HG03025 (cell line): ENCODE measurements around the gene HLA-DOB.
"Not testable (repeated sequence)": the region's sequence is repeated elsewhere in the genome, so short reads cannot be mapped to it uniquely, and the experiment has no call there.

Experiments used
- ATAC-seq: cut with Tn5 transposase; IDR thresholded peaks from one replicate; pipeline ENCODE4 v1.9.1; 2021; ENCODE audit warnings: mild to moderate bottlenecking, moderate library complexity; ENCODE audit not compliant: unreplicated experiment, low FRiP score

The HLA-DOB gene

GRCh38 chr6:32815996-32816395, 806 bp downstream of the HLA-DOB start:
- ATAC-seq, result no peak

- ATAC-seq, result no peak
Observed at GRCh38 chr6:32815115-32815514, 1.7 kb downstream of the HLA-DOB start.

- no peak for ATAC-seq
Observed at GRCh38 chr6:32814145-32814544, 2.7 kb downstream of the HLA-DOB start.

DNA sequence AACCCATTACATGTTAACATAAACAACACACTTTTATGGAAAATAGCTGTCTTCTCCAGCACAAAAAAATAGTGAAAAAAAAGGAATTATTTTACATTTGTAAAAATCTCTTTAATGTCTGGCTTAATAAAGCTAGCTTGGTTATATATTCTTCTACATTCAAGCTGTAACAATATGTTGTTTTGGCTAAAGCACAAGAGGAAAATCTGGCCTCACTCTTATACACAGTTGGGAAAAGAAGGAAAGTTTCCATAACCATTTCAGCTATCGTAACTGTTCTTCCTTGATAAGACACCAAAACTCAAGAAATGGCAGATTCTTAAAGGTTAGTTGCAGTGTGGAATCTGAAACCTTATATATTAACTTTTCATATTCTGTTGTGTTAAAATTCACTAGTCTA, 7.6 kb downstream of the HLA-DOB start:
- ATAC-seq, result no peak

- no peak for ATAC-seq
Observed at GRCh38 chr6:32807020-32807580, 9.7 kb downstream of the HLA-DOB start.

GRCh38 chr6:32805404-32805803, 11.4 kb downstream of the HLA-DOB start:
- ATAC-seq, result not testable (repeated sequence)

- ATAC-seq, result no peak
Observed at GRCh38 chr6:32803416-32803815, 13.4 kb downstream of the HLA-DOB start.

GRCh38 chr6:32799740-32800139, 17.1 kb downstream of the HLA-DOB start:
- no peak for ATAC-seq

DNA sequence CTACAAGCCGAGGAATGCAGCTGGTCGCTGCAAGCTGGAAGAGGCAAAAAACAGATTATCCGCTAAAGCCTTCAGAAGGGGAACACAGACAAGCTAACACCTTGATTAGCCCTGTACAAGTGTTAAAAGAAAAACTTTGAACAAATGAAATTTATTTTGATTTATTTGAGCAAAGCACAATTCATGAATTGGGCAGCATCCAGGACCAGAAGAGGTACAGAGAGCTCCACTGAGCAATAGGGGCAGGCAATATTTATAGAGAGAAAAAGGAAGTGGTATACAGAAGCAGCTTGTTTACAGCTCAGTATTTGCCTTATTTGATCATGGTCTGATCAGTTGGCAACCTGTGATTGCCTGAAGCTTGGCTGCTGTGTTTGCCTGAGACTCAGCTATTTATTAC, 17.6 kb downstream of the HLA-DOB start:
- no peak for ATAC-seq

DNA sequence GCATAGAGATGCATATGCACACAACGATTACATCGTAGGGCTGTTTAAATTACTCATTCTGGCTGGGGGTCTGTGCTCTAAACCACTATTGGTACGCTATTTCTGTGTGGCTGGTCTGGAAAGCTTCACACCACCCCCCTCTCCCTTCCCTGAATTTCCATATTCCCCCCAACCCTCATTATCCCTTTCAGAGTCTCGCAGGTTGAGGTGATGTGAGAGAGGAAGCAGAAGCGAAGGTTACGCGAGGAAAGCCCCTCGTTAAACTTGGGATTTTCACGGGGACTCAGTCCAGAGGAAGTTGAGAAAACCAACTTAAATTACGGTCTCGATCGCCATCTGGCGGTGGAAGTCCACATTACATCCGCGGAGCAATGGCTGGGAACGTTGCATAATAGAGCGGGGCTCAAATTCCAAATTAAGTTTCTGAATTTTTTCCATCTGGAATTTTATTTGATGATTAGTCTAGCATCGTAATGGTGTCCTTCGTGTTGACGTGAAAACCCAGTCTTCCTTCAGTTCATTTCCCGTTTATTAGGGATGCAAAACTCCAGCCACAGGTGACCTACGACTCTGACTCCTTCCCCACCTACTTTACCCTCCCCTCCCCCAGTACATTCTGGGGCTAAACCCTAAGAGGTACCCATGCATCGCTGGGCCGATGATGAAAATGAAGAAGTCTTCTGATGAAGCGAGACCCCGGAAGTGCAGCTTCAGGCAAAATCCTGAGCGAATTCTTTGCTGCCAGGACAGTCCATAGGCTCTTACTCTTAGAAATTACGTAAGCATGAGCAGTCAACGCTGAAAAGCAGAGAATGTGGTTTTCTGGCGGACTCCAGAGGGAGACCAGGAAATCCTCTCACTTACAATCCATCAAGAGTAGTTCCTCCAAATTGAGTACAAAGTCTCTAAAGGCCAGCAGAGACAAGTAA, 19.7 kb downstream of the HLA-DOB start:
- ATAC-seq, result no peak

DNA sequence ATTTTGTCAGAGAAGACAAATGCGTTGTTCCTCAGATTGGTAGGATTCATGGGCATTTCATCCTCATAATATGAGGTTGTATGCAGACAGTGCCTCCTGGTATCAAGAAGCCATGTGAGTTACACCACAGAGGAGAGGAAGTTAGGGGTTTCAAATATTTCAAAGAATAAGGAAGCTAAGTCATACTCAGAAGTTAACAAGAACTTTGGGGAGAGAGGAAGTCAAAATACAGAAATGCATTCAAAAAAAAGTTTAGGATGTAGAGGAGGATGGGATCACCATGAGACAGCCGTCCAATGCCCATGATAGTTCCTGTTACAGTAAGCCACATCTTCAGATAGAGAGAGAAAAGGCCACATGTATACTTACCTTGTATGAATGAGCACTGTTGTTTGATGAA, 22.3 kb downstream of the HLA-DOB start:
- no peak for ATAC-seq

GRCh38 chr6:32792901-32793435, 23.8 kb downstream of the HLA-DOB start:
- no peak for ATAC-seq

DNA sequence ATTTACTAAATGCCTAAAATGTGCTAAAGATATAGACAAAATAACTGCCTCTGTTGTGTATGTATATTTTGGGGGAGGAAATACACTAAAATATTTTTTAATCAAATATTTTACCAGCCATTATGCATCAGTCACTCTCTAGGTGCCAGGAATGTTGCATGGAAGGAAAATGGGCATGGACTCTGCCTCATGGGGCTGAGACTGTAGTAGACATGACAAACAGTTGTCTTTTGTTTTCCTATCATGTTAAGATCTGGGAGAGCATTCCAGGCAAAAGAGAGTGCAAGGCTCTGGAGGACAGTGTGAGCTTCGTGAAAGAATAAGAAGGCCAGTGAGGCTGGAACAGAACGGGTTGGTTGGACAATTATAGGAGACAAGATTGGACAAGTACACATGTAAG, 26.5 kb downstream of the HLA-DOB start:
- ATAC-seq, result no peak

GRCh38 chr6:32785781-32786533, 30.8 kb downstream of the HLA-DOB start:
- ATAC-seq, result no peak

DNA sequence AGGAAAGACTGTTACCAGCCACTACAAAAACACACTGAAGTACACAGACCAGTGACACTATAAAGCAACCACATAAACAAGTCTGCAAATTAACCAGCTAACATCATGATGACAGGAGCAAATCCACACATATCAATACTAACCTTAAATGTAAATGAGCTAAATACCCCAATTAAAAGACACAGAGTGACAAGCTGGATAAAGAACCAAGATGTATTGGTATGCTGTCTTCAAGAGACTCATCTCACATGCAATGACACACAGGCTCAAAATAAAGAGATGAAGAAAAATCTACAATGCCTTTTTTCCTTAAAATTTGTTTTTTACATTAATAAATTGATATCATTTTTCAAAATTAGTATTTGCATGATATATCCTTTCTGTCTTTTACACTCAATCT, 33.9 kb downstream of the HLA-DOB start:
- not testable (repeated sequence) for ATAC-seq

GRCh38 chr6:32779036-32779435, 37.8 kb downstream of the HLA-DOB start:
- no peak for ATAC-seq

DNA sequence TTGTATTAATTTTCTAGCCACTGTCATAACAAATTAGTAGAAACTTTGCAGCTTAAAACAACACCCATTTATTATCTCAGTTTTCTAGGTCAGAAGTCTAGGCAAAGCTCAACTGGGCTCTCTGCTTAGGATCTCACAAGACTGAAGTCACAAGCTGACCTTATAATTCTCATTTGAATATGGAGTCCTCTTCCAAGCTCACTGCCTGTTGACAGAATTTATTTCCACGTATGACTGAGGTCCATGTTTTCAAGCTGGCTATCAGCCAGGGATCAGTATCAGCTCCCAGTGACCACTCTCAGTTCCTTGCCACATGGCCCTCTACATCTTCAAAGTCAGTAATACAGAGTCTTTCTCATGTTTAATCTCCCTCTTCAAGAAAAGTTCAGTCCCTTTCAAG, 41.7 kb downstream of the HLA-DOB start:
- no peak for ATAC-seq

GRCh38 chr6:32774426-32774825, 42.4 kb downstream of the HLA-DOB start:
- no peak for ATAC-seq

DNA sequence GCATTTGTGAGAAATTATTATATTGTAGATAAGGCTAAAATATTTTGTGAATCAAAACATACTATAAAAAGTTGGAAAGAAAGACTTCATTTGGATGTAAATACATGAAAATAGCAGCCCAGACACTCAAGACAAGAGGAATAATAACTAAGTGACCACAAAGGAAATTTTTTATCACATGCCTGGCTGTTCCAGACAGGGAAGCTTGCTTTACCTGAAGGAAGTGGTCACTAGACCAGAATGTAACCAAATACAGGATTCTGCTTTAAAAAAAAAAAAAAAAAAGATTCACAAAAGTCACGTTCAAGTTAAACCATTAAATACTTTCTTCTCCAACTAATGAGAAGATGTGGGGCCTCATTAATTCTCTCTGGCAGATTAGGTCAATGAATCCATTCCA, 44.1 kb downstream of the HLA-DOB start:
- ATAC-seq, result no peak

GRCh38 chr6:32764048-32764447, 52.8 kb downstream of the HLA-DOB start:
- ATAC-seq, result no peak

DNA sequence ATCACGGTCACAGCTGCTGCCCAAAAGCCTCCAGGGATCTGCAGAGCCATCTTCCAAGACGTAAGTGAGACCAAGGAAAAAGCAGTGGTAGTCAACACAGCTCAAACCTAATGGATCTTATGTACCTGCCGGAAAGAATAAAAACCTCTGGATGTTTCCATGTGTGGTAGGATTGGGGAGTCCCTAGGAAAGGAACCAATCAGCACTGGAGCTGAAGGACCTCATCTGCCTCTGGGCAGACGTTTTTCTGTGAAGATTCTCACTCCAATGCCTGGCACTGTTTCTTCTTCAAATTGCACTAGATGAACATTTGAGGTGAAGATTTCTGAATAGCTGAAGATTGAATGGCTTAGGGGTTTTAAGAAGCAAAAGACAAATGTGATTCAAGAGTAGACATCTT, 53.4 kb downstream of the HLA-DOB start, which contains the start of gene HLA-DQB2:
Gene HLA-DQB2 (minus strand): TSS at position 112 of the 400 bp plus-strand sequence. CDS start 62 bp downstream, at position 50.
- no peak for ATAC-seq
